Stimulated activated CD8-positive, alpha-beta memory T cell treated with anti-CD3 and anti-CD28 coated beads, Interleukin-12 subunit alpha, Interleukin-12 subunit beta, amount 100 ng/mL, for 1 hour (primary cell): ENCODE results near the gene KCNE3.

Experiments
- DNase-seq: peaks from one replicate; pipeline ENCODE4 v3.0.0-alpha.2; 2020; ENCODE audit warnings: low read depth

Gene KCNE3, protein sequence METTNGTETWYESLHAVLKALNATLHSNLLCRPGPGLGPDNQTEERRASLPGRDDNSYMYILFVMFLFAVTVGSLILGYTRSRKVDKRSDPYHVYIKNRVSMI

GRCh38 chr11:74466916-74467885 is at the start of gene KCNE3:
KCNE3 (minus strand) TSS chr11:74467549; CDS start chr11:74457563, 9,986 bp downstream.
- no peak for DNase-seq

DNA sequence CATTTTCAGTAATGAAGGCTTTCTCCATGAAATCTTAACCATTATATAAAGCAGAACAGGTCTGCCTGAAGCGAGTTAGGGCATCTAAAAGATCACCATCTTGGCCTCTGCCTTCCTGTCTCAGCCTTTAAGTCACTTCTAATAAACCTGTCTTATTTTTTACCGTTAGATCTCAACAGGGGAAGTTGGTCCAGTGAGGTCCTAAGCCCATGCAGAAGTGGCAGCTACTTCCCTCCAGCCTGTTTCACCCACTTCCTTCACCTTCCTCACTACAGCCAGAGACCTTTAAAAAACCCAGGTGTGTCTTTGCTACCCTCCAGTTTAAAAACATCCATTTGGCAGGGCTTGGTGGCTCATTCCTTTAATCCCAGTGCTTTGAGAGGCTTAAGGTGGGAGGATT is 40.2 kb upstream of the KCNE3 start:
- DNase-seq, result no peak

DNA sequence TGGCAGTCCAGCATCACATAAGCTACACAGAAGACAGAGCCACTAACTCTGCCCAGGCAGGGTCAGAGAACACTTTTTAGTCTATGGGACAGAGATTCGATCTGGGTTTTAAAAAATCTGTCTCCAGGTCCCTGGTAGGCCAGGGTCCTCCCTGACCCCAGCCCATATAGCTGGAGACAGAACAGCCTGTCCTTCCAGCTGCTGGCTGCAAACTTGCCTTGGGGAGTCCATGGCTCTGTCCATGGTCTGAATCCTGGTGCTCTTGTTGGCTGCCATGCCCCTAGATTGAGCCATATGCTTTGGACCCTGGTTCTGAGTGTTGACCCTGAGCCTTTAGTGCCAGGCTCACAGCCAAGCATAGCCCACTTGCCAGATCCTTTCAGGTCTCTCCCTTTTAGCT is 39.5 kb upstream of the KCNE3 start:
- no peak for DNase-seq

GRCh38 chr11:74505911-74506310 is 38.6 kb upstream of the KCNE3 start:
- DNase-seq, result no peak

- no peak for DNase-seq
These were observed 36.8 kb upstream of the KCNE3 start for GRCh38 chr11:74504100-74504691.

GRCh38 chr11:74494916-74495315 is 27.6 kb upstream of the KCNE3 start:
- DNase-seq, result no peak

DNA sequence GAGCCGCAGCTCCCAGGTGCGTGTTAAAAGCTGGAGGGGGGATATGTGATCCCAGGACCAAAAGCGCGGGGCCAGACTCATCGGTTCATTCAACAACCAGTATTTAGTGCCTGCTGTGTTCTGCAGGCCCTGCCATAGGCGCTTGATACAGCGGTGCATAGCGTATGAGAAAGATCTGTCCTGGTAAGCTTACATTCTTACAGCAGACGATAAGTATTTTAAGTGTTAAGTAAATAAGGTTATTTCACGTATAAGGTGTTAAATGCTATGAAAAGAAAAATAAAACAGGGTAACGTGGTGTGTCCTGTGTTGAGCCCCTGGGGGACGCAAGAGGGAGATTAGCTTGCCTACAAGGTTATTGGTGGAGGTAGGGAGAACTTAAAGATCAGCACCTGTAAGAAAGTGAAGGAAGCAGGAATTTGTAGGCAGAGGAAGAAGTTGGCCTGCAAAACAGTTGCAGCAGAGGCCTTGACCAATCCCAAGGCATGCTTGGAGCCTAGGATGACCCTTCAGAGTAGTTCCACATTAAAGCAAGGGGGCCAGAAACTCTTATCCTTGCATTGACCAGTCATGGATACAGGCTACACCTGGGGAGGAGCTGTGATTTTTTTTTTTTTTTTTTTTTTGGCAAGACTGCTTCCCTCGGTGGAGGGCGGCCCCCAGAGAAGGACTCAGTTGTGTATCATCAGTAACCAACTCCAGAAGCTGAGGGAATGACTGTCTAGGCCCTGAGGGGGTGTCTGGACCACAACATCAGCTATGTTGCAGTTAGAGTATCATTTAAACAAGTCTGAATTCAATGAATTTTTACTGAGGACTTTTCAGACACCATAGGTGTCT is 26.7 kb upstream of the KCNE3 start:
- no peak for DNase-seq

GRCh38 chr11:74492974-74493790 is 25.8 kb upstream of the KCNE3 start, which contains the start of gene LIPT2:
LIPT2 (minus strand) TSS chr11:74493724; CDS start chr11:74493703, 21 bp downstream.
- peak; percentile 93 for DNase-seq

GRCh38 chr11:74492084-74492483 is 24.7 kb upstream of the KCNE3 start:
- DNase-seq, result no peak

GRCh38 chr11:74490941-74491340 is 23.6 kb upstream of the KCNE3 start:
- no peak for DNase-seq

DNA sequence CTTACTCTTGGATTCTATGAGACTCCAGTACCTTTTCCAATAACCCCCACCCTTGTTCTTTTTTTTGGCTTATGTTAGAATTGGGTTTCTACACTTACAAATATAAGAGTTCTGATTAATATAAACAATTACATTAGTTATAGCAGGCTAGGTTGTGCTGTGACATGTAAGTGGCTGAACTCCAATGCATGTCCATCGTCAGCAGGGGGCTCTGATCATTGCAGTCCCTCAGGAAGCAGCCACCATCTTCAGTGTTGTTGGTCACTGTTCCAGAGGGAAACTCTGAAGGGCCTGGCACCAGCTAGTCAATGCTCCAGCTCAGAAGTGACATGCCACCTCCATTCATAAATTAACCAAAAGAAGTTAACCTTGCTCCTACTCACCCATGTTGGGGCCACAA is 20.5 kb upstream of the KCNE3 start:
- DNase-seq, result no peak

GRCh38 chr11:74485868-74486267 is 18.5 kb upstream of the KCNE3 start:
- no peak for DNase-seq

GRCh38 chr11:74480688-74481417 is 13.5 kb upstream of the KCNE3 start:
- no peak for DNase-seq

DNA sequence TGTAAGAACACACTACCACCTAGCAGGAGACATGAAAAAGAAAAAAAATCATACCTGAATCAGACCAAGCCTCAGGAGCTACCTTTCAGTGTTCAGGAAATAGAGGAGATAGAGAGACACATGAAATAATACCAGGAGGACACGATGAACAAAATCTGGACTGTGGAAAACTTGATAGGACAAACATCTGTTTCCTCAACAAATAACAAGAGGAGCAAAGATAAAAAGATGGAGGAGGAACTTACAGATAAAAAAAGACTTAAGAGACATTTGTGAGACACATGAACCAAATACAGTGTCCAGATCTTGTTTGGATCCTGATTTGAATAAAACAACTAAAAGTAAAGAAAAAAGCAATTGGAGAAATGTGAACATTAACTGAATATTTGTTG is 12.4 kb upstream of the KCNE3 start:
- DNase-seq, result no peak

GRCh38 chr11:74478877-74479731 is 11.8 kb upstream of the KCNE3 start:
- DNase-seq, result no peak

GRCh38 chr11:74476536-74476935 is 9.2 kb upstream of the KCNE3 start:
- DNase-seq, result no peak

GRCh38 chr11:74474316-74474715 is 7.0 kb upstream of the KCNE3 start:
- no peak for DNase-seq

- no peak for DNase-seq
These were observed 6.2 kb upstream of the KCNE3 start for GRCh38 chr11:74473382-74474173.
